MM.1S (cell line): ENCODE results near the gene UROS.
A peak's percentile ranks its signal among the peaks of the same experiment; 100 is the strongest.

Experiments
- DNase-seq: peaks from one replicate; pipeline ENCODE4 v3.0.0-alpha.2; 2015
- H2AFZ ChIP-seq: fragments of 300-600 bp; sonication (generic); 2 replicates; pipeline ENCODE4 v1.6.0; 2016; ENCODE audit warnings: antibody characterized with exemption, low read length
- H3F3A ChIP-seq: fragments of 300-600 bp; sonication (generic); 2 replicates; pipeline ENCODE4 v1.6.1; 2016; ENCODE audit warnings: mild to moderate bottlenecking, antibody characterized with exemption, low read length, moderate library complexity, mixed read lengths; ENCODE audit not compliant: insufficient read depth
- H3K27ac ChIP-seq: fragments of 300-600 bp; sonication (generic); 2 replicates; pipeline ENCODE4 v1.5.1; 2016; ENCODE audit warnings: mild to moderate bottlenecking, low read length
- H3K27me3 ChIP-seq: fragments of 300-600 bp; sonication (generic); replicated peaks from 2 replicates; pipeline ENCODE4 v1.6.0; 2016; ENCODE audit warnings: low read length; ENCODE audit not compliant: insufficient read depth
- H3K36me3 ChIP-seq: fragments of 300-600 bp; sonication (generic); replicated peaks from 2 replicates; pipeline ENCODE4 v1.6.1; 2016; ENCODE audit warnings: mild to moderate bottlenecking, low read length, mixed read lengths; ENCODE audit not compliant: insufficient read depth
- H3K4me1 ChIP-seq: fragments of 300-600 bp; sonication (generic); 2 replicates; pipeline ENCODE4 v1.6.1; 2016; ENCODE audit warnings: low read length, mixed read lengths
- H3K4me2 ChIP-seq: fragments of 300-600 bp; sonication (generic); 2 replicates; pipeline ENCODE4 v1.6.0; 2016; ENCODE audit warnings: low read depth, low read length
- H3K4me3 ChIP-seq: fragments of 300-600 bp; sonication (generic); 2 replicates; pipeline ENCODE4 v1.5.1; 2016; ENCODE audit warnings: low read length, mixed read lengths
- H3K79me2 ChIP-seq: fragments of 300-600 bp; sonication (generic); 2 replicates; pipeline ENCODE4 v1.6.1; 2016; ENCODE audit warnings: mixed run types, low read length, mixed read lengths
- H3K9ac ChIP-seq: fragments of 300-600 bp; sonication (generic); 2 replicates; pipeline ENCODE4 v1.6.1; 2016; ENCODE audit warnings: low read length, mixed read lengths
- H3K9me2 ChIP-seq: fragments of 300-600 bp; sonication (generic); replicated peaks from 2 replicates; pipeline ENCODE4 v1.6.1; 2016; ENCODE audit warnings: mild to moderate bottlenecking, low read length, mixed read lengths; ENCODE audit not compliant: insufficient read depth
- H3K9me3 ChIP-seq: fragments of 300-600 bp; sonication (generic); replicated peaks from 2 replicates; pipeline ENCODE4 v1.6.1; 2016; ENCODE audit warnings: mild to moderate bottlenecking, low read length, mixed read lengths; ENCODE audit not compliant: insufficient read depth
- H4K20me1 ChIP-seq: fragments of 300-600 bp; sonication (generic); 2 replicates; pipeline ENCODE4 v1.6.1; 2016; ENCODE audit warnings: mild to moderate bottlenecking, low read length, moderate library complexity, mixed read lengths; ENCODE audit not compliant: insufficient read depth
- CTCF ChIP-seq: fragments of 300-600 bp; sonication (generic); IDR thresholded peaks from 2 replicates; pipeline ENCODE4 v1.5.1; 2016; ENCODE audit warnings: antibody characterized with exemption, low read length, mixed read lengths
- EZH2 ChIP-seq: fragments of 300-600 bp; sonication (generic); optimal IDR thresholded peaks from 2 replicates; pipeline ENCODE3; 2017; ENCODE audit warnings: low read depth, mild to moderate bottlenecking, antibody characterized with exemption, low read length, mixed read lengths
- EZH2phosphoT487 ChIP-seq: fragments of 300-600 bp; sonication (generic); IDR thresholded peaks from 2 replicates; pipeline ENCODE4 v1.6.1; 2018; ENCODE audit warnings: antibody characterized with exemption, low read length

Gene UROS

DNA sequence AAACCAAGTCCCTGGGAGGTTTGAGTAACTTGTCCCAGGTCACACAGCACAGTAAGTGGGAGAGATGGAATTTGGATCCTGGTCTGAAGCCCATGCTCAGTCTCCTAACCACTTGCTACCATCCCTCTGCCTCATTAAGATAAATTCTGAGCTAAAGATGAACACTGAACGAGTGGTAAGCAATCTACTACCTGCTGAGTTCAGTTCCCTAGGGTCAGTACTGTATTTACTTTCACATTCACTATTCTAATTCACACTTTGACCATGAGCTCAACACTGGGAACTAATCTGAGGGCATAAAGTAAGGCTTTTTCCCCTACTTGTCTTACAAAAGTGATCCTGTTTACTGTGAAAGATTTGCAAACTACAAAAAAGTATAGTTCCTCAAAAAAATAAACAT is 2.4 kb downstream of the UROS start:
- no peaks in the 10 kb centered on the region for H3K9me2 ChIP-seq
- peaks cover 12% of the 10 kb centered on the region; the same call in 1 of the 2 replicates for H3F3A ChIP-seq
- H3K36me3 ChIP-seq: no peaks in the 10 kb centered on the region
- no peak overlapping the region for H3K9ac ChIP-seq
- DNase-seq: peak; percentile 29
- no peaks in the 10 kb centered on the region for H3K9me3 ChIP-seq
- H3K79me2 ChIP-seq: peaks cover 41% of the 10 kb centered on the region
- H2AFZ ChIP-seq: no peak overlapping the region
- no peaks in the 10 kb centered on the region for H3K27me3 ChIP-seq
- peak overlapping the region; percentile 62; the same call in 1 of the 2 replicates for H3K4me2 ChIP-seq
- no peaks in the 10 kb centered on the region for H4K20me1 ChIP-seq
- H3K4me1 ChIP-seq: peaks cover 31% of the 10 kb centered on the region
- H3K27ac ChIP-seq: peak overlapping the region; percentile 28; the same call in 1 of the 2 replicates
- peak overlapping the region; percentile 20; the same call in 1 of the 2 replicates for H3K4me3 ChIP-seq
- TF ChIP-seq EZH2 (no peak), CTCF (no peak), EZH2phosphoT487 (no peak)

GRCh38 chr10:125817337-125817946 is 5.6 kb downstream of the UROS start:
- no peak for DNase-seq
- peaks cover 9% of the 10 kb centered on the region for H3K79me2 ChIP-seq
- TF ChIP-seq CTCF (no peak), EZH2 (no peak), EZH2phosphoT487 (no peak)
- no peak overlapping the region for H3K9ac ChIP-seq
- no peak overlapping the region for H3K4me3 ChIP-seq
- no peaks in the 10 kb centered on the region for H3K27me3 ChIP-seq
- no peaks in the 10 kb centered on the region for H3K36me3 ChIP-seq
- no peaks in the 10 kb centered on the region for H3K9me2 ChIP-seq
- H3K27ac ChIP-seq: no peak overlapping the region
- H2AFZ ChIP-seq: no peak overlapping the region
- no peak overlapping the region for H3K4me2 ChIP-seq
- H3K9me3 ChIP-seq: no peaks in the 10 kb centered on the region
- H4K20me1 ChIP-seq: no peaks in the 10 kb centered on the region
- peaks cover 12% of the 10 kb centered on the region; the same call in 1 of the 2 replicates for H3F3A ChIP-seq
- H3K4me1 ChIP-seq: peaks cover 18% of the 10 kb centered on the region

- Histone ChIP-seq H3K79me2 (peaks cover under 1% of the 10 kb centered on the region), H2AFZ (no peak overlapping the region), H3K4me2 (no peak overlapping the region), H3K27me3 (no peaks in the 10 kb centered on the region), H3K27ac (no peak overlapping the region), H3K36me3 (no peaks in the 10 kb centered on the region), H4K20me1 (no peaks in the 10 kb centered on the region), H3K4me3 (no peak overlapping the region), H3K9ac (no peak overlapping the region), H3K9me2 (no peaks in the 10 kb centered on the region), H3K4me1 (peaks cover 12% of the 10 kb centered on the region), H3K9me3 (no peaks in the 10 kb centered on the region), H3F3A (peaks cover 6% of the 10 kb centered on the region; the same call in 1 of the 2 replicates)
- TF ChIP-seq CTCF (no peak), EZH2 (no peak), EZH2phosphoT487 (no peak)
- no peak for DNase-seq
These were observed 6.5 kb downstream of the UROS start for GRCh38 chr10:125816548-125816947.
